ENCODE measurements around the gene HSF2BP. TPM values are rescaled to one million over a fixed set of nuclear protein-coding genes. Genes with fewer than 3 reads are reported as not detected.
"Not testable (repeated sequence)": the region's sequence is repeated elsewhere in the genome, so short reads cannot be mapped to it uniquely, and the experiment has no call there.

Gene HSF2BP
- total RNA-seq, 4 donors from 2014 or later = 0.40 to 2.4 (median 1.2) TPM

- Histone ChIP-seq H3K4me3 (no peak overlapping the region), H3K9me3 (no peaks in the 10 kb centered on the region), H3K36me3 (no peaks in the 10 kb centered on the region), H3K4me1 (peaks cover 0 to 23% (median 3%) of the 10 kb centered on the region in 3 donors), H3K27ac (peak overlapping the region in 3 of 4 donors; percentile 41 to 87 (median 82)), H3K27me3 (no peaks in the 10 kb centered on the region)
- ATAC-seq = no peak
- 90 to 97% methylated on average over 2 to 7 of the region's 7 CpGs for WGBS, 2 donors (ENCODE audit: low coverage in 1 of 2)
- TF ChIP-seq POLR2A (IDR thresholded peaks at IDR 0.05) (no peak), POLR2AphosphoS5 (IDR thresholded peaks at IDR 0.05) (no peak), CTCF (IDR thresholded peaks at IDR 0.05) (no peak), EP300 (IDR thresholded peaks at IDR 0.05) (no peak)
Observed at GRCh38 chr21:43573921-43574320, 85.4 kb downstream of the HSF2BP start.

GRCh38 chr21:43572446-43572845 lies 86.8 kb downstream of the HSF2BP start:
- Histone ChIP-seq H3K4me3 (no peak overlapping the region), H3K36me3 (no peaks in the 10 kb centered on the region), H3K4me1 (peaks cover 0 to 23% (median 3%) of the 10 kb centered on the region in 3 donors), H3K27ac (peak overlapping the region in 1 of 4 donors; percentile 3), H3K9me3 (no peaks in the 10 kb centered on the region), H3K27me3 (no peaks in the 10 kb centered on the region)
- 61 to 81% methylated on average over 2 to 5 of the region's 5 CpGs for WGBS, 2 donors (ENCODE audit: low coverage in 1 of 2)
- no peak for TF ChIP-seq EP300 (IDR thresholded peaks at IDR 0.05)
- TF ChIP-seq POLR2AphosphoS5 (IDR thresholded peaks at IDR 0.05) = no peak
- no peak for TF ChIP-seq CTCF (IDR thresholded peaks at IDR 0.05)
- TF ChIP-seq POLR2A (IDR thresholded peaks at IDR 0.05) = no peak
- ATAC-seq = no peak

- Histone ChIP-seq H3K27me3 (no peaks in the 10 kb centered on the region), H3K4me3 (no peak overlapping the region), H3K4me1 (peaks cover 0 to 23% (median 3%) of the 10 kb centered on the region in 3 donors), H3K36me3 (no peaks in the 10 kb centered on the region), H3K27ac (peak overlapping the region in 1 of 4 donors; percentile 3), H3K9me3 (no peaks in the 10 kb centered on the region)
- 75 to 100% methylated on average over 2 to 6 of the region's 6 CpGs for WGBS, 2 donors (ENCODE audit: low coverage in 1 of 2)
- no peak for TF ChIP-seq CTCF (IDR thresholded peaks at IDR 0.05)
- TF ChIP-seq POLR2A (IDR thresholded peaks at IDR 0.05) = no peak
- no peak for TF ChIP-seq POLR2AphosphoS5 (IDR thresholded peaks at IDR 0.05)
- no peak for TF ChIP-seq EP300 (IDR thresholded peaks at IDR 0.05)
- no peak for ATAC-seq
Observed at GRCh38 chr21:43571976-43572375, 87.3 kb downstream of the HSF2BP start.

- H3K9me3 ChIP-seq, H3K27me3 ChIP-seq, ATAC-seq, H3K27ac ChIP-seq, H3K4me3 ChIP-seq, H3K36me3 ChIP-seq: not testable (repeated sequence)
- H3K4me1 ChIP-seq = peaks cover 0 to 17% (median 3%) of the 10 kb centered on the region in 3 donors
- WGBS, 2 donors (ENCODE audit: low coverage in 1 of 2) = no CpG with 5 or more reads among the region's 3 CpGs
Observed at GRCh38 chr21:43570195-43570594, 89.1 kb downstream of the HSF2BP start.

GRCh38 chr21:43562451-43562850 lies 96.8 kb downstream of the HSF2BP start:
- H3K27ac ChIP-seq, H3K4me1 ChIP-seq, H3K27me3 ChIP-seq, H3K4me3 ChIP-seq, ATAC-seq, H3K9me3 ChIP-seq, H3K36me3 ChIP-seq: not testable (repeated sequence)
- no CpG with 5 or more reads among the region's 5 CpGs for WGBS, 2 donors (ENCODE audit: low coverage in 1 of 2)

- not testable (repeated sequence) for H3K27me3 ChIP-seq, H3K9me3 ChIP-seq, ATAC-seq, H3K36me3 ChIP-seq, H3K4me3 ChIP-seq, H3K4me1 ChIP-seq, H3K27ac ChIP-seq
- WGBS, 2 donors (ENCODE audit: low coverage in 1 of 2) = no CpG with 5 or more reads among the region's 2 CpGs
Observed at GRCh38 chr21:43540561-43540960, 118.7 kb downstream of the HSF2BP start.

GRCh38 chr21:43522495-43523131 lies 136.7 kb downstream of the HSF2BP start:
- not testable (repeated sequence) for H3K9me3 ChIP-seq, H3K27me3 ChIP-seq, ATAC-seq, H3K4me3 ChIP-seq, H3K27ac ChIP-seq, H3K4me1 ChIP-seq, H3K36me3 ChIP-seq
- WGBS, 2 donors (ENCODE audit: low coverage in 1 of 2) = no CpG with 5 or more reads among the region's 8 CpGs

GRCh38 chr21:43517701-43518100 lies 141.6 kb downstream of the HSF2BP start:
- not testable (repeated sequence) for H3K36me3 ChIP-seq, ATAC-seq, H3K4me1 ChIP-seq, H3K4me3 ChIP-seq, H3K9me3 ChIP-seq, H3K27ac ChIP-seq, H3K27me3 ChIP-seq
- no CpG with 5 or more reads among the region's 6 CpGs for WGBS, 2 donors (ENCODE audit: low coverage in 1 of 2)

- peak; percentile 90 for ATAC-seq
- WGBS, 2 donors (ENCODE audit: low coverage in 1 of 2) = no CpG with 5 or more reads among the region's 10 CpGs
- not testable (repeated sequence) for H3K27me3 ChIP-seq, H3K27ac ChIP-seq, H3K9me3 ChIP-seq, H3K4me1 ChIP-seq, H3K36me3 ChIP-seq, H3K4me3 ChIP-seq
Observed at GRCh38 chr21:43516860-43517627, 142.2 kb downstream of the HSF2BP start.

Data from gastroesophageal sphincter (tissue), 4 donors.